Keratinocyte (primary cell): ENCODE results near the gene IDE. TPM values are rescaled to one million over a fixed set of nuclear protein-coding genes. Genes with fewer than 3 reads are reported as not detected.

Source experiments
- DNase-seq: peaks from one replicate; pipeline ENCODE4 v3.0.0-alpha.2; 2011; ENCODE audit warnings: low read depth, missing footprints, low spot score
- FAIRE-seq: peaks from 2 replicates; lab custom pipeline; 2011; peaks lifted over from hg19 to GRCh38; lab: Jason Lieb, UNC
- H2AFZ ChIP-seq: 2 replicates; pipeline ENCODE4 v1.6.0; 2012; ENCODE audit warnings: low read length, control low read depth, inconsistent platforms; ENCODE audit not compliant: control insufficient read depth
- H3K27ac ChIP-seq: 2 replicates; pipeline ENCODE4 v1.5.1; 2011; ENCODE audit warnings: low read length; ENCODE audit not compliant: control insufficient read depth, insufficient read depth
- H3K27me3 ChIP-seq: 3 replicates; pipeline ENCODE4 v1.6.0; 2011; ENCODE audit warnings: low read length; ENCODE audit not compliant: control insufficient read depth, insufficient read depth; ENCODE audit errors: extremely low read depth
- H3K36me3 ChIP-seq, 2 experiments: 2 replicates in 1 of 2; 3 replicates in 1 of 2; pipeline ENCODE4 v1.5.1; 2011; ENCODE audit warnings: low read length in 2 of 2, mild to moderate bottlenecking in 1 of 2; ENCODE audit not compliant: control insufficient read depth in 2 of 2, insufficient read depth in 2 of 2; ENCODE audit errors: extremely low read depth in 1 of 2
- H3K4me1 ChIP-seq: 3 replicates; pipeline ENCODE4 v1.5.1; 2011; ENCODE audit warnings: low read length; ENCODE audit not compliant: control insufficient read depth, insufficient read depth; ENCODE audit errors: extremely low read depth
- H3K4me2 ChIP-seq: 3 replicates; pipeline ENCODE4 v1.6.0; 2011; ENCODE audit warnings: low read depth, low read length; ENCODE audit not compliant: control insufficient read depth, insufficient read depth; ENCODE audit errors: extremely low read depth
- H3K4me3 ChIP-seq, 3 experiments: fragments of 200-600 bp in 1 of 3; sonication (generic) in 1 of 3; 2 replicates in 2 of 3; 3 replicates in 1 of 3; pipeline ENCODE4 v1.5.1; 2011 to 2016; ENCODE audit warnings: low read length in 3 of 3, mild to moderate bottlenecking in 3 of 3, control low read depth in 2 of 3, inconsistent platforms in 1 of 3, low read depth in 1 of 3, mixed read lengths in 1 of 3, mixed run types in 1 of 3, moderate library complexity in 1 of 3; ENCODE audit not compliant: control insufficient read depth in 2 of 3, insufficient read depth in 2 of 3; ENCODE audit errors: extremely low read depth in 1 of 3
- H3K79me2 ChIP-seq: 2 replicates; pipeline ENCODE4 v1.6.0; 2012; ENCODE audit warnings: low read length; ENCODE audit not compliant: control insufficient read depth, insufficient read depth
- H3K9ac ChIP-seq: 3 replicates; pipeline ENCODE4 v1.6.0; 2011; ENCODE audit warnings: low read length; ENCODE audit not compliant: control insufficient read depth, insufficient read depth; ENCODE audit errors: extremely low read depth
- H3K9me1 ChIP-seq: 3 replicates; pipeline ENCODE4 v1.6.0; 2011; ENCODE audit warnings: low read length; ENCODE audit not compliant: control insufficient read depth, insufficient read depth; ENCODE audit errors: extremely low read depth
- H3K9me3 ChIP-seq: 2 replicates; pipeline ENCODE4 v1.5.1; 2012; ENCODE audit warnings: low read depth, low read length; ENCODE audit not compliant: control insufficient read depth
- H4K20me1 ChIP-seq: 3 replicates; pipeline ENCODE4 v1.6.0; 2011; ENCODE audit warnings: low read length; ENCODE audit not compliant: control insufficient read depth, insufficient read depth; ENCODE audit errors: extremely low read depth
- CTCF ChIP-seq, 3 experiments: IDR thresholded peaks in 1 of 3; conservative IDR thresholded peaks in 1 of 3; optimal IDR thresholded peaks in 1 of 3; 2 replicates in 2 of 3; 3 replicates in 1 of 3; pipeline versions ENCODE3 to v1.5.1; 2011; ENCODE audit warnings: low read length in 3 of 3, mild to moderate bottlenecking in 3 of 3, moderate library complexity in 2 of 3, control low read depth in 1 of 3, inconsistent platforms in 1 of 3; ENCODE audit not compliant: insufficient read depth in 2 of 3; ENCODE audit errors: extremely low read depth in 1 of 3
- EZH2 ChIP-seq: IDR thresholded peaks from one replicate; pipeline ENCODE4 v1.6.1; 2012; ENCODE audit warnings: inconsistent platforms, mild to moderate bottlenecking, low read length, moderate library complexity
- dilution Hi-C: fragments of 300-500 bp; cut with MboI; formaldehyde crosslinking; loops from one replicate; pipeline ENCODE4 v1.7.0; 2020; ENCODE audit warnings: low sequenced_read_pairs; ENCODE audit not compliant: extremely low pct_ligation_motif_present
- polyA plus RNA-seq, 5 experiments: library from polyadenylated mRNA; depleted of rRNA in 3 of 5; stranded (reverse) in 3 of 5; stranded (forward) in 1 of 5; unstranded in 1 of 5; fragments of >200 nt; gene quantifications; 1 replicate in 1 of 5; 2 replicates in 3 of 5; 3 replicates in 1 of 5; pipeline versions ENCODE4 v1.2.1 to v1.2.3, GENCODE V29; 2011 to 2012; ENCODE audit warnings: missing spikeins in 2 of 5, low read depth in 1 of 5, low replicate concordance in 1 of 5

Gene IDE
- polyA plus RNA-seq, 1 donor (not counting 4 experiments of a cell fraction or from before 2014, with no cell fraction given), result 24.4 TPM

GRCh38 chr10:92421550-92421949 lies 152.3 kb downstream of the IDE start:
- FAIRE-seq, result no peak
- no peak overlapping the region for H3K27ac ChIP-seq
- no peak for DNase-seq
- no peaks in the 10 kb centered on the region for H4K20me1 ChIP-seq
- no peaks in the 10 kb centered on the region for H3K9me1 ChIP-seq
- no peaks in the 10 kb centered on the region for H3K36me3 ChIP-seq
- H3K9ac ChIP-seq, result no peak overlapping the region
- H3K9me3 ChIP-seq, result no peaks in the 10 kb centered on the region
- no peaks in the 10 kb centered on the region for H3K4me1 ChIP-seq
- TF ChIP-seq CTCF (optimal IDR thresholded peaks at IDR 0.05 in 1 of 3, IDR thresholded peaks at IDR 0.05 in 1 of 3, conservative IDR thresholded peaks at IDR 0.05 in 1 of 3; ENCODE audit: extremely low read depth in 1 of 3, insufficient read depth in 2 of 3, low read length in 3 of 3) (no peak), EZH2 (no peak)
- dilution Hi-C loops, result no loop called here
- no peak overlapping the region for H2AFZ ChIP-seq
- no peak overlapping the region for H3K4me2 ChIP-seq
- H3K27me3 ChIP-seq, result peaks cover 18% of the 10 kb centered on the region
- H3K79me2 ChIP-seq, result no peaks in the 10 kb centered on the region
- no peak overlapping the region for H3K4me3 ChIP-seq

GRCh38 chr10:92420546-92421275 lies 153.2 kb downstream of the IDE start:
- FAIRE-seq (no peak), DNase-seq (no peak)
- Histone ChIP-seq H3K9me1 (no peaks in the 10 kb centered on the region), H3K4me3 (peak overlapping the region in 1 of 3 experiments; percentile 39), H4K20me1 (no peaks in the 10 kb centered on the region), H3K36me3 (no peaks in the 10 kb centered on the region), H2AFZ (no peak overlapping the region), H3K4me1 (no peaks in the 10 kb centered on the region), H3K79me2 (no peaks in the 10 kb centered on the region), H3K4me2 (peak overlapping the region; percentile 55), H3K9me3 (no peaks in the 10 kb centered on the region), H3K27ac (no peak overlapping the region), H3K27me3 (peaks cover 18% of the 10 kb centered on the region), H3K9ac (no peak overlapping the region)
- dilution Hi-C loops, result no loop called here
- TF ChIP-seq CTCF (optimal IDR thresholded peaks at IDR 0.05 in 1 of 3, IDR thresholded peaks at IDR 0.05 in 1 of 3, conservative IDR thresholded peaks at IDR 0.05 in 1 of 3; ENCODE audit: extremely low read depth in 1 of 3, insufficient read depth in 2 of 3, low read length in 3 of 3), result no peak
- peak; percentile 22 for TF ChIP-seq EZH2
